DND-41 (cell line): ENCODE results near the gene PRKAR2B.

ENCODE experiments used
- EZH2 ChIP-seq: IDR thresholded peaks from 3 replicates; pipeline ENCODE4 v1.6.1; 2012; ENCODE audit warnings: borderline replicate concordance, low read depth, mild to moderate bottlenecking, moderate library complexity, low read length, inconsistent platforms; ENCODE audit not compliant: severe bottlenecking
- TF ChIP-seq, protein P1 (sequence below): IDR thresholded peaks from 2 replicates; pipeline ENCODE4 v1.5.1; 2012; ENCODE audit warnings: borderline replicate concordance, low read length, moderate library complexity, mild to moderate bottlenecking; ENCODE audit not compliant: poor library complexity, severe bottlenecking; ENCODE audit errors: extremely low read depth

DNA sequence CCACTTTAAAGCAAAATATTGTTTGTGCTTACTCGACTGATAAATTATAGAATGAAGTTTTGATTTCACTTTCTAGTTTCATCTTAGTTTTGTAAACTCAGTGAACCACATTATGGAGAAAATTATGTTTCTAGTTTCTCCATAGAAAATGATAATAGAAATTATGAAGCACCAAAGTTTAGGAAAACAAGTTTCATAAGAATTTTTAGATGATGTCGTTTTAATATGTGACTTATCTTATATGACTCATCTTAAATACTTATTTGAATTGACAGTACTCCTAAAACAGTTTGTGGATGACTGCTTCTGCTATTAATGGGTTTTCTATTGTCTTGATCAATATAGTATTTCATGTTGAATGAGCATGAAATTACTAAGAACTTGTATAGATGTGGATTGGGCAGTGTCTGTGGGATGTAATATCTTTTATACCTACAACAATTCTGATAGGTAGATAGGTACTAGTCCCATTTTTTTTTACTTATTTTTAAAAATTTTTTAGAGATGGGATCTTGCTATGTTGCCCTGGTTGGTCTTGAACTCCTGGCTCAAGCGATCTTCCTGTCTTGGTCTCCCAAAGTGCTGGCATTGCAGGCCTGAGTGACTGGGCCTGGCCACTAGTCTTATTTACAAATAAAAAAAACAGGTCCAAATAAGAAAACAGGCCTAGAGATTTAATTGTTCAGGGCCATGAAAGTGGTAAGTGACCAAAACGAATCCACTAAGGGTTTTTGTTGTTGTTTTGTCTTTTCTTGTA is 127.9 kb downstream of the PRKAR2B start:
- TF ChIP-seq, protein P1, sequence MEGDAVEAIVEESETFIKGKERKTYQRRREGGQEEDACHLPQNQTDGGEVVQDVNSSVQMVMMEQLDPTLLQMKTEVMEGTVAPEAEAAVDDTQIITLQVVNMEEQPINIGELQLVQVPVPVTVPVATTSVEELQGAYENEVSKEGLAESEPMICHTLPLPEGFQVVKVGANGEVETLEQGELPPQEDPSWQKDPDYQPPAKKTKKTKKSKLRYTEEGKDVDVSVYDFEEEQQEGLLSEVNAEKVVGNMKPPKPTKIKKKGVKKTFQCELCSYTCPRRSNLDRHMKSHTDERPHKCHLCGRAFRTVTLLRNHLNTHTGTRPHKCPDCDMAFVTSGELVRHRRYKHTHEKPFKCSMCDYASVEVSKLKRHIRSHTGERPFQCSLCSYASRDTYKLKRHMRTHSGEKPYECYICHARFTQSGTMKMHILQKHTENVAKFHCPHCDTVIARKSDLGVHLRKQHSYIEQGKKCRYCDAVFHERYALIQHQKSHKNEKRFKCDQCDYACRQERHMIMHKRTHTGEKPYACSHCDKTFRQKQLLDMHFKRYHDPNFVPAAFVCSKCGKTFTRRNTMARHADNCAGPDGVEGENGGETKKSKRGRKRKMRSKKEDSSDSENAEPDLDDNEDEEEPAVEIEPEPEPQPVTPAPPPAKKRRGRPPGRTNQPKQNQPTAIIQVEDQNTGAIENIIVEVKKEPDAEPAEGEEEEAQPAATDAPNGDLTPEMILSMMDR: no peak
- no peak for TF ChIP-seq EZH2
